HepG2 (cell line): Measurements from ENCODE around the gene C1RL. TPM values are rescaled to one million over a fixed set of nuclear protein-coding genes. Genes with fewer than 3 reads are reported as not detected.

Source experiments
- ATRX ChIP-seq: sonication (generic); formaldehyde crosslinking; IDR thresholded peaks from 2 replicates; pipeline ENCODE4 v1.4.0; 2020; ENCODE audit warnings: missing genetic modification reagents, borderline replicate concordance
- GABPA ChIP-seq, 2 experiments: IDR thresholded peaks; 2 replicates each; pipeline ENCODE4 v1.6.1; 2011 to 2016; ENCODE audit warnings: low read depth in 2 of 2, low read length in 1 of 2, missing biosample characterization in 1 of 2, missing genetic modification characterization in 1 of 2
- KLF13 ChIP-seq: sonication (generic); formaldehyde crosslinking; IDR thresholded peaks from 2 replicates; pipeline ENCODE4 v1.4.0; 2020; ENCODE audit warnings: mild to moderate bottlenecking, missing genetic modification reagents
- MYC ChIP-seq: sonication (generic); formaldehyde crosslinking; IDR thresholded peaks from 2 replicates; pipeline ENCODE4 v1.9.0; 2021; ENCODE audit warnings: missing genetic modification reagents, borderline replicate concordance
- PAF1 ChIP-seq: IDR thresholded peaks from 2 replicates; pipeline ENCODE4 v1.6.1; 2016; ENCODE audit warnings: missing genetic modification reagents, missing compliant biosample characterization
- PHF20 ChIP-seq: sonication (generic); formaldehyde crosslinking; IDR thresholded peaks from 2 replicates; pipeline ENCODE4 v1.5.0; 2020; ENCODE audit warnings: mild to moderate bottlenecking, missing genetic modification reagents
- RFX5 ChIP-seq: IDR thresholded peaks from 2 replicates; pipeline ENCODE4 v1.6.1; 2011; ENCODE audit warnings: low read depth, low read length, improper control_type of control experiment
- SOX13 ChIP-seq, 3 experiments: fragments of 450-650 bp in 1 of 3; sonication (generic) in 1 of 3; formaldehyde crosslinking in 1 of 3; IDR thresholded peaks in 2 of 3; conservative IDR thresholded peaks in 1 of 3; 2 replicates each; pipeline versions ENCODE4 v1.5.0 to v1.6.1; 2016 to 2020; ENCODE audit warnings: antibody characterized with exemption in 1 of 3, mild to moderate bottlenecking in 1 of 3, missing compliant biosample characterization in 1 of 3, missing genetic modification reagents in 1 of 3, moderate library complexity in 1 of 3
- SP4 ChIP-seq: sonication (generic); formaldehyde crosslinking; IDR thresholded peaks from 2 replicates; pipeline ENCODE4 v1.8.1; 2023; ENCODE audit warnings: mild to moderate bottlenecking, missing genetic modification reagents
- STAG1 ChIP-seq: sonication (generic); formaldehyde crosslinking; IDR thresholded peaks from 2 replicates; pipeline ENCODE4 v1.4.0; 2020; ENCODE audit warnings: missing genetic modification reagents
- ZNF205 ChIP-seq: IDR thresholded peaks from 2 replicates; pipeline ENCODE4 v1.6.1; 2018; ENCODE audit warnings: missing biosample characterization, missing genetic modification reagents
- ZNF432 ChIP-seq: sonication (generic); formaldehyde crosslinking; IDR thresholded peaks from 2 replicates; pipeline ENCODE4 v1.5.0; 2020; ENCODE audit warnings: missing genetic modification reagents, mild to moderate bottlenecking, borderline replicate concordance
- ZNF556 ChIP-seq: sonication (generic); formaldehyde crosslinking; IDR thresholded peaks from 2 replicates; pipeline ENCODE4 v1.4.0; 2020; ENCODE audit warnings: mild to moderate bottlenecking, missing genetic modification reagents, borderline replicate concordance
- polyA plus RNA-seq, 8 experiments: library from polyadenylated mRNA; depleted of rRNA in 3 of 8; stranded (reverse) in 7 of 8; unstranded in 1 of 8; fragments of >200 nt; fragmentation: Illumina TruSeq in 4 of 8; extraction: Trizol in 4 of 8; gene quantifications; 2 replicates each; pipeline versions ENCODE4 v1.2.1 to v1.2.3, GENCODE V29; 2011 to 2016; ENCODE audit warnings: low read depth in 4 of 8, missing spikeins in 1 of 8, mixed read lengths in 1 of 8; ENCODE audit not compliant: insufficient read depth in 1 of 8
- total RNA-seq, 5 experiments: library from RNA; depleted of rRNA; stranded (reverse); fragments of >200 nt; fragmentation: Illumina TruSeq; extraction: Trizol; gene quantifications; 2 replicates each; pipeline ENCODE4 v1.2.3, GENCODE V29; 2016; ENCODE audit warnings: low read depth in 1 of 5
- TF ChIP-seq, protein P1 (sequence below): sonication (generic); formaldehyde crosslinking; IDR thresholded peaks from 2 replicates; pipeline ENCODE4 v1.5.0; 2020; ENCODE audit warnings: mild to moderate bottlenecking, low read depth, missing genetic modification reagents, borderline replicate concordance
- TF ChIP-seq, protein P2 (sequence below): IDR thresholded peaks from 2 replicates; pipeline ENCODE4 v1.6.1; 2018; ENCODE audit warnings: missing genetic modification reagents
- TF ChIP-seq, protein P3 (sequence below): sonication (generic); formaldehyde crosslinking; IDR thresholded peaks from 2 replicates; pipeline ENCODE4 v1.4.0; 2020; ENCODE audit warnings: missing genetic modification reagents; ENCODE audit errors: not compliant biosample characterization
- TF ChIP-seq, protein P4 (sequence below): sonication (generic); formaldehyde crosslinking; IDR thresholded peaks from 2 replicates; pipeline ENCODE4 v1.4.0; 2020; ENCODE audit warnings: mild to moderate bottlenecking, missing genetic modification reagents
- TF ChIP-seq, protein P5 (sequence below): sonication (generic); formaldehyde crosslinking; conservative IDR thresholded peaks from 2 replicates; pipeline ENCODE4 v1.4.0; 2020; ENCODE audit warnings: mild to moderate bottlenecking, missing genetic modification reagents, moderate library complexity
- TF ChIP-seq, protein P6 (sequence below): sonication (generic); formaldehyde crosslinking; IDR thresholded peaks from 2 replicates; pipeline ENCODE4 v1.8.1; 2023; ENCODE audit warnings: missing genetic modification reagents, inconsistent platforms, borderline replicate concordance

The C1RL gene
- total and polyA plus RNA-seq, 2 of the 13 experiments (the other 11 are each of a cell fraction or from before 2014, with no cell fraction given), result 28.9 to 53.1 TPM

DNA sequence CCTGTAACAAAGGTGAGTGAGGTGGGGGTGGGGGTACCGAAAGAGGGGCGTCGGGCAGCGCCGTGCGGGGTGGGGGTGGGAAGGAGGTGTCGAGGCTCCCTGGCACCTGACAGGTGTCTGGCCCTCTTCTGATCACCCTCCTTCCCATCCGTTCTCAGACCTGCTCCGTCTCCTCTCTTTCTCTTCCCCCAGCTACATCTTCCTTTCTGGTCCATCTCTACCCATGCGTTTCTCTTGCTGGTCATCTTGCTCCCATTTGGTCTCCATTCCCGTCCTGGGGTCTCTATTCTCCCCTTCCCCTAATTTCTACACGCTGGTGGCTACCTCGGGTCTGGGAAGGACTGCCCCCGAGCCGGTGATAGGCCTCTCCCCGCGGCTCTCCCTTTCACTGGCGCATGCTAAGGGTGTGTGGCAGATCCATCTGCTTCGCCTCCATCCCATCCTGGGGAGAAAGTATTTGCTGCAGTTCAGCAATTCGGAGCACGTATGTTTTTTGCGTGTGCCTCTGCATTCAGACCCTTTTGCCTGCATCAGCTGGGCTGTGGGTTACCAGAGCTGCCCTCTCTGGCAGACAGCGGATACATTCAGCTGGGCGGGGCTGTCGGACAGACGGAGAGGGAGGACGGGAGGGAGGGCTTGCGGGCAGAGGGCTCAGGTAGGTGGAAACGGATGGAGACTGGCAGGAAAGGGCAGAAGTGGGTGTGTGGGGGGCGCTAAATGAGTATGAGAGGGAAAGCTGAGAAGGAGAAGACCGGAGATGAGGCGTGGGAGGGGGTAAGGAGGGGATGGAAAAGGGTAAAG lies 21.9 kb upstream of the C1RL start (continued):
- TF ChIP-seq RFX5, result no peak
- TF ChIP-seq ATRX (CRISPR knock-in tag), result no peak
- TF ChIP-seq, protein P1, sequence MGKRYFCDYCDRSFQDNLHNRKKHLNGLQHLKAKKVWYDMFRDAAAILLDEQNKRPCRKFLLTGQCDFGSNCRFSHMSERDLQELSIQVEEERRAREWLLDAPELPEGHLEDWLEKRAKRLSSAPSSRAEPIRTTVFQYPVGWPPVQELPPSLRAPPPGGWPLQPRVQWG (CRISPR knock-in tag), result no peak
- TF ChIP-seq, protein P2, sequence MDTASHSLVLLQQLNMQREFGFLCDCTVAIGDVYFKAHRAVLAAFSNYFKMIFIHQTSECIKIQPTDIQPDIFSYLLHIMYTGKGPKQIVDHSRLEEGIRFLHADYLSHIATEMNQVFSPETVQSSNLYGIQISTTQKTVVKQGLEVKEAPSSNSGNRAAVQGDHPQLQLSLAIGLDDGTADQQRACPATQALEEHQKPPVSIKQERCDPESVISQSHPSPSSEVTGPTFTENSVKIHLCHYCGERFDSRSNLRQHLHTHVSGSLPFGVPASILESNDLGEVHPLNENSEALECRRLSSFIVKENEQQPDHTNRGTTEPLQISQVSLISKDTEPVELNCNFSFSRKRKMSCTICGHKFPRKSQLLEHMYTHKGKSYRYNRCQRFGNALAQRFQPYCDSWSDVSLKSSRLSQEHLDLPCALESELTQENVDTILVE (CRISPR knock-in tag), result no peak
- TF ChIP-seq, protein P3, sequence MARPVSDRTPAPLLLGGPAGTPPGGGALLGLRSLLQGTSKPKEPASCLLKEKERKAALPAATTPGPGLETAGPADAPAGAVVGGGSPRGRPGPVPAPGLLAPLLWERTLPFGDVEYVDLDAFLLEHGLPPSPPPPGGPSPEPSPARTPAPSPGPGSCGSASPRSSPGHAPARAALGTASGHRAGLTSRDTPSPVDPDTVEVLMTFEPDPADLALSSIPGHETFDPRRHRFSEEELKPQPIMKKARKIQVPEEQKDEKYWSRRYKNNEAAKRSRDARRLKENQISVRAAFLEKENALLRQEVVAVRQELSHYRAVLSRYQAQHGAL, result no peak
- TF ChIP-seq SP4 (CRISPR knock-in tag), result no peak
- TF ChIP-seq MYC (CRISPR knock-in tag), result no peak
- no peak for TF ChIP-seq ZNF432
- no peak for TF ChIP-seq ZNF556 (CRISPR knock-in tag)
- TF ChIP-seq SOX13 (IDR thresholded peaks at IDR 0.05), result no peak
- no peak for TF ChIP-seq SOX13 (CRISPR knock-in tag; conservative IDR thresholded peaks at IDR 0.05 in 1 of 2, IDR thresholded peaks at IDR 0.05 in 1 of 2)
- TF ChIP-seq STAG1 (CRISPR knock-in tag), result no peak
- TF ChIP-seq PAF1, result no peak
- TF ChIP-seq KLF13 (CRISPR knock-in tag), result no peak
- TF ChIP-seq PHF20 (CRISPR knock-in tag), result no peak
- no peak for TF ChIP-seq ZNF205 (CRISPR knock-in tag)
- no peak for TF ChIP-seq GABPA (IDR thresholded peaks at IDR 0.05; ENCODE audit: low read depth, low read length)
- TF ChIP-seq GABPA (CRISPR knock-in tag; IDR thresholded peaks at IDR 0.05; ENCODE audit: low read depth), result no peak
- TF ChIP-seq, protein P4, sequence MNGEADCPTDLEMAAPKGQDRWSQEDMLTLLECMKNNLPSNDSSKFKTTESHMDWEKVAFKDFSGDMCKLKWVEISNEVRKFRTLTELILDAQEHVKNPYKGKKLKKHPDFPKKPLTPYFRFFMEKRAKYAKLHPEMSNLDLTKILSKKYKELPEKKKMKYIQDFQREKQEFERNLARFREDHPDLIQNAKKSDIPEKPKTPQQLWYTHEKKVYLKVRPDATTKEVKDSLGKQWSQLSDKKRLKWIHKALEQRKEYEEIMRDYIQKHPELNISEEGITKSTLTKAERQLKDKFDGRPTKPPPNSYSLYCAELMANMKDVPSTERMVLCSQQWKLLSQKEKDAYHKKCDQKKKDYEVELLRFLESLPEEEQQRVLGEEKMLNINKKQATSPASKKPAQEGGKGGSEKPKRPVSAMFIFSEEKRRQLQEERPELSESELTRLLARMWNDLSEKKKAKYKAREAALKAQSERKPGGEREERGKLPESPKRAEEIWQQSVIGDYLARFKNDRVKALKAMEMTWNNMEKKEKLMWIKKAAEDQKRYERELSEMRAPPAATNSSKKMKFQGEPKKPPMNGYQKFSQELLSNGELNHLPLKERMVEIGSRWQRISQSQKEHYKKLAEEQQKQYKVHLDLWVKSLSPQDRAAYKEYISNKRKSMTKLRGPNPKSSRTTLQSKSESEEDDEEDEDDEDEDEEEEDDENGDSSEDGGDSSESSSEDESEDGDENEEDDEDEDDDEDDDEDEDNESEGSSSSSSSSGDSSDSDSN (CRISPR knock-in tag), result no peak
- TF ChIP-seq, protein P5, sequence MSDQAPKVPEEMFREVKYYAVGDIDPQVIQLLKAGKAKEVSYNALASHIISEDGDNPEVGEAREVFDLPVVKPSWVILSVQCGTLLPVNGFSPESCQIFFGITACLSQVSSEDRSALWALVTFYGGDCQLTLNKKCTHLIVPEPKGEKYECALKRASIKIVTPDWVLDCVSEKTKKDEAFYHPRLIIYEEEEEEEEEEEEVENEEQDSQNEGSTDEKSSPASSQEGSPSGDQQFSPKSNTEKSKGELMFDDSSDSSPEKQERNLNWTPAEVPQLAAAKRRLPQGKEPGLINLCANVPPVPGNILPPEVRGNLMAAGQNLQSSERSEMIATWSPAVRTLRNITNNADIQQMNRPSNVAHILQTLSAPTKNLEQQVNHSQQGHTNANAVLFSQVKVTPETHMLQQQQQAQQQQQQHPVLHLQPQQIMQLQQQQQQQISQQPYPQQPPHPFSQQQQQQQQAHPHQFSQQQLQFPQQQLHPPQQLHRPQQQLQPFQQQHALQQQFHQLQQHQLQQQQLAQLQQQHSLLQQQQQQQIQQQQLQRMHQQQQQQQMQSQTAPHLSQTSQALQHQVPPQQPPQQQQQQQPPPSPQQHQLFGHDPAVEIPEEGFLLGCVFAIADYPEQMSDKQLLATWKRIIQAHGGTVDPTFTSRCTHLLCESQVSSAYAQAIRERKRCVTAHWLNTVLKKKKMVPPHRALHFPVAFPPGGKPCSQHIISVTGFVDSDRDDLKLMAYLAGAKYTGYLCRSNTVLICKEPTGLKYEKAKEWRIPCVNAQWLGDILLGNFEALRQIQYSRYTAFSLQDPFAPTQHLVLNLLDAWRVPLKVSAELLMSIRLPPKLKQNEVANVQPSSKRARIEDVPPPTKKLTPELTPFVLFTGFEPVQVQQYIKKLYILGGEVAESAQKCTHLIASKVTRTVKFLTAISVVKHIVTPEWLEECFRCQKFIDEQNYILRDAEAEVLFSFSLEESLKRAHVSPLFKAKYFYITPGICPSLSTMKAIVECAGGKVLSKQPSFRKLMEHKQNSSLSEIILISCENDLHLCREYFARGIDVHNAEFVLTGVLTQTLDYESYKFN (CRISPR knock-in tag), result no peak
- TF ChIP-seq, protein P6, sequence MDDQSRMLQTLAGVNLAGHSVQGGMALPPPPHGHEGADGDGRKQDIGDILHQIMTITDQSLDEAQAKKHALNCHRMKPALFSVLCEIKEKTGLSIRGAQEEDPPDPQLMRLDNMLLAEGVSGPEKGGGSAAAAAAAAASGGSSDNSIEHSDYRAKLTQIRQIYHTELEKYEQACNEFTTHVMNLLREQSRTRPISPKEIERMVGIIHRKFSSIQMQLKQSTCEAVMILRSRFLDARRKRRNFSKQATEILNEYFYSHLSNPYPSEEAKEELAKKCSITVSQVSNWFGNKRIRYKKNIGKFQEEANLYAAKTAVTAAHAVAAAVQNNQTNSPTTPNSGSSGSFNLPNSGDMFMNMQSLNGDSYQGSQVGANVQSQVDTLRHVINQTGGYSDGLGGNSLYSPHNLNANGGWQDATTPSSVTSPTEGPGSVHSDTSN (CRISPR knock-in tag), result no peak
